Measurements from ENCODE around the gene EFCAB5.

Gene EFCAB5

DNA sequence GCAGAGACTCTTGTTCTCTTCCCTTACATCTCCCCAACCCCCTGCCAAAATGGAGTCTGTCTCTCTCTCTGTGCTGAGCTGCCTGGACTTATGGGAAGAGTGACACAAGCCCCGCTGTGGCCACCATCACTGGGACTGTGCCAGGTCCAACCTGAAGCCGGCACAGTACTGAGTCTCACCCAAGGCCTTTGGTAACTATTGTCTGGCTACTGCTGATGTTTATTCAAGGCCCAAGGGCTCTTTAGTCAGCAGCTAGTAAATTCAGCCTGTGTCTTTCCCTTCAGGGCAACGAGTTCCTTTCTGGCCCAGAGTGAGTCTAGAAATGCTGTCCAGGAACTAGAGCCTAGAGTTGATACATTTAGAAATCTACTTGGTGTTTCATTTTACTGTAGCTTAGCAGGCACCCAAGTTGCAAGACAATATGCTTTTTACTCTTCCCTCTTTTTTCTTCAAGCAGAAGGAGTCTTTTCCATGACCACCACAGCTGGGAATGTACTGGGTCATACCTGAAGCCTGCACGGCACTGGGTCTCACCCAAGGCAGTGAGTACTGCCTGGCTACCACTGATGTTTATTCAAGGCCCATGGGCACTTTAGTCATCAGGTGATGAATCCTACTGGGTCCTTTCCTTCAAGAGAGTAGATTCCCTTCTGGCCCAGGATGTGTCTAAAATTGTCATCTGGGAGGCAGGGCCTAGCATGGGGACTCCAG lies 17.7 kb downstream of the EFCAB5 start:
- no peak for DNase-seq

DNA sequence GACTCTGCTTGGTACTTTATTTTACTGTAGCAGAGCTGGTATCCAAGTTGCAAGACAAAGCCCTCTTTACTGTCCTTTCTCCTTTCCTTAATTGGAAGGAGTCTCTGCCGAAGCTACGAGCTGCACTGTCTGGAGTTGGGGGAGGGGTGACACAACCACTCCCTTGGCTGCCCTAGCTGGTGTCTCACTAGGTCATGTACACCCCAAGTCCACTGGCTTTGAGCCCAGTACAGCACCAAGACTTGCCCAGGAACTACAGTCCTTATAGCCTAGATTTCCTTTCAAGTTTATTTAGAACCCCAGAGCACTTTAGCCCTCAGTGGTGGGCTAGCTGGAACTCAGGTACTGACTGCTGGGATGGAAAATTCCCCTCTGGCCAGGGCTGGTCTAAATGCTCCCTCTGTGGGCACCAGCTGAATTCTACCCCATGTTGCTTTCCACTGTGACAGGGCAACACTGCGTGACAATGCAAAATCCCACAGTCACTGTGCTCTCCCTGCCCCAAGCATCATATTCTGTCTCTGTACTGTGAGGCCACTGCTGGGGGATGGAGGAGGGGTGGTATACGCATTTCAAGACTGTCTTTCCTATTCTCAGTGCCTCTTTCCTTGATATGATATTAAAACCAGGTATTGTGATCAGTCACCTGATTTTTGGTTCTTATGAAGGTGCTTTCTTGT lies 18.4 kb downstream of the EFCAB5 start:
- no peak for DNase-seq
- TF ChIP-seq POLR2A (IDR thresholded peaks at IDR 0.05; ENCODE audit: low read length) (no peak), GATA1 (IDR thresholded peaks at IDR 0.05; ENCODE audit: low read depth, low read length) (no peak)

More for the DNA sequence above, 17.7 kb downstream of the EFCAB5 start:
- no peak for TF ChIP-seq GATA1 (IDR thresholded peaks at IDR 0.05; ENCODE audit: low read depth, low read length)
- TF ChIP-seq POLR2A (IDR thresholded peaks at IDR 0.05; ENCODE audit: low read length): no peak

DNA sequence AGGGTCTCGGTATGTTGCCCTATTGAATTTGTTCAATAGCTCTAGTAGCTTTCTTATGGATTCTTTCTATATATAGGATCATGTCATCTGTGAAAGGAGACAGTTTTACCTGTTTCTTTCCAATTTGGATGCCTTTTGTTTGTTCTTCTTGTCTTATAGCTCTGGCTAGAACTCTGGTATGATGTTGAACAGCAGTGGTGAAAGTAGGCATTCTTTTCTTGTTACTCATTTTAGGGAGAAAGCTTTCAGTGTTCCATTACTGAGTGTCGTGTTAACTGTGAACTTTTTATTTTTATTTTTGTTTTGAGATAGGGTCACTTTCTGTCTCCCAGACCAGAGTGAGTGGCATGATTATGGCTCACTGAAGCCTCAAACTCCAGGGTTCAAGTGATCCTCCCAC lies 21.2 kb downstream of the EFCAB5 start:
- no peak for DNase-seq
- TF ChIP-seq GATA1 (IDR thresholded peaks at IDR 0.05; ENCODE audit: low read depth, low read length) (no peak), POLR2A (IDR thresholded peaks at IDR 0.05; ENCODE audit: low read length) (no peak)

DNA sequence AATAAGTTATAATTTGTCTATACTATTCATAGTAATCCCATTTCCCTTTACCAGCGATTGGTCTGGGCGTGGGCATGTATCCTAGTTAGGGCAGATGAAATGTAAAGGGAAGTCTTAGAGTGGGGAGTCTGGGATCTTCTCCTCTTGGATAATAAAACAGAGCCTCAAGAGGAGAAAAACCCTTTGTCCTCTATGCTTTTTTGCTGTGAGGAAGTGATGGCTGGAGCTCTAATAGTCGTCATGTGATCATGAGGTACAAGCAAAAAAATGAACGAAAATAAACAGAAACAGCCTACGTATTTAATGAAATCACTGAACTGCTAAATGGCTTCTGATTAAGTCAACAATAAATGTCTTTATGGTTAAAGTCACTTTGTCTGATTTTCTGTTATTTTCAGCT lies 26.8 kb downstream of the EFCAB5 start:
- TF ChIP-seq GATA1 (IDR thresholded peaks at IDR 0.05; ENCODE audit: low read depth, low read length): no peak
- TF ChIP-seq POLR2A (IDR thresholded peaks at IDR 0.05; ENCODE audit: low read length): no peak
- no peak for DNase-seq

DNA sequence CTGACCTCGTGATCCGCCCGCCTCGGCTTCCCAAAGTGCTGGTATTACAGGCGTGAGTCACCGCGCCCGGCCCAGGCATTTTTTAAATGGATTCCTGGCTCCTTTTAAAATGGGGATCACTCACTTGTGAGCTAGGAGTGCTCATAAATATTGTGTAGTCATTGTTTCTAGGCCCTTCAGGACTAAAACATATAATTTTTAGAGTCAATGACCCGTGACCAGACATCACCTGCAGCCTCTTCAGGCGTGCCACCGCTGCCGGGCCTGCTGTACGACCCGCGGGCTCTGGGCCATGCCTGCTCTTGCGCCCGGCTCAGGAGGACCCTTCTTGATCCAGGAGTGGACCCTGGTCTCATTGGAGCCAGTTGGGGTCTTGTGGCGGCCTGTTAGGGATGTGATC lies 30.8 kb downstream of the EFCAB5 start:
- TF ChIP-seq POLR2A (IDR thresholded peaks at IDR 0.05; ENCODE audit: low read length) (no peak), GATA1 (IDR thresholded peaks at IDR 0.05; ENCODE audit: low read depth, low read length) (no peak)
- DNase-seq: no peak

DNA sequence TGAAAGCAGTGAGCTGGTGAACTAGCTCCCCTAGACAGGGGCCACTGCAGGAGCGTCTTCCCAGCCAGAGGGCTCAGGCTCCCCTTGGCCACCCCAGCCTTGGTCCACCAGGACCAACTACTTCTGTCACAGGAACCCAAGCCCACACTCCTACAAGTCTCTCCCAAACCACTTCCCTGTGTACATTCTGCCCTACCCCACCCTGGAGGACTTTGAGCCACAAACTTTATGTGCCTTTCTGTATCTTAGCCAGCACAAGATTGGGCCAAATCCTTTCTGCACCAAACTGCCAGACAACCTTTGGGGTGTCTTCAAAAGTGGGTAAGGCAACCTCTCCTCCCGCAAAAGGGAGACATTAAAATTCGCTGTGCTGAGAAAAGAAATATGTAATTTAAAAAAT lies 31.6 kb downstream of the EFCAB5 start:
- DNase-seq: no peak
- TF ChIP-seq GATA1 (IDR thresholded peaks at IDR 0.05; ENCODE audit: low read depth, low read length): no peak
- TF ChIP-seq POLR2A (IDR thresholded peaks at IDR 0.05; ENCODE audit: low read length): no peak

DNA sequence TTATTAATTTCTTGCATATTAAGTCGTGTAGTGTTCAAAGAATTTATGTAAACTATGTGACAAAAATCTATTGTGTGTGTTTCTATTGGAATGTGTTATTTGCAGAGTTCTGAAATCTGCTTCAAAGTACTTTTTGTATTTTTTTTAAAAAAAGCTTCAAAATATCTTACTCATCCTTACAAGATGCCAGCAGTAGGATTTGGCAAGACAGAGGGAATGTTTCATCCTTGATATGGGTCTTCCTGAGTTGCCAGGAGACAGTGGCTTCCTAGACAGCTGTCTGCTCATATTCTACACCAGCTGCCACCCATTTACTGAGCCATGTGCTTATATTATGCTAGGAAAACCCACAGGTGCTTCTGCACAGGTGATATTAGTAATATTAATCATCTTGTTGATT lies 36.4 kb downstream of the EFCAB5 start:
- TF ChIP-seq POLR2A (IDR thresholded peaks at IDR 0.05; ENCODE audit: low read length) (no peak), GATA1 (IDR thresholded peaks at IDR 0.05; ENCODE audit: low read depth, low read length) (no peak)
- no peak for DNase-seq

DNA sequence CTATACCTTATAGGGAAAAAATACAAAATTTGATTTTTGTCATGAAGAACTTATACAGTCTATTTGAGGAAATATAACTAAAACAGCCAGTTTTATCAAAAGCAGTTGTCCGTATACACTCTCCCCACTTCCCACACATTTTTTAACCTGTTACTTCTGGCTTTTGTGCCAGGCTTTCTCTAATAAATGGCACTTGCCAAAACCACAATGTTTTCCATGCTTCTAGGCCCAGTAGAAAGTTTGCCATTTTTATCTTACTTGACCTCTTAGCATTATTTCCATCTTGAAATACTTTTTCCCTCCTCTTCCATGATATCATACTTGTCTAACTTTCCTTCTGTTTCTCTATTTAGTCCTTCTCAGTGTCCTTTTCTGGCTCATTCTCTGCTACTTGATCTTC lies 38.8 kb downstream of the EFCAB5 start:
- DNase-seq: no peak
- TF ChIP-seq GATA1 (IDR thresholded peaks at IDR 0.05; ENCODE audit: low read depth, low read length) (no peak), POLR2A (IDR thresholded peaks at IDR 0.05; ENCODE audit: low read length) (no peak)

DNA sequence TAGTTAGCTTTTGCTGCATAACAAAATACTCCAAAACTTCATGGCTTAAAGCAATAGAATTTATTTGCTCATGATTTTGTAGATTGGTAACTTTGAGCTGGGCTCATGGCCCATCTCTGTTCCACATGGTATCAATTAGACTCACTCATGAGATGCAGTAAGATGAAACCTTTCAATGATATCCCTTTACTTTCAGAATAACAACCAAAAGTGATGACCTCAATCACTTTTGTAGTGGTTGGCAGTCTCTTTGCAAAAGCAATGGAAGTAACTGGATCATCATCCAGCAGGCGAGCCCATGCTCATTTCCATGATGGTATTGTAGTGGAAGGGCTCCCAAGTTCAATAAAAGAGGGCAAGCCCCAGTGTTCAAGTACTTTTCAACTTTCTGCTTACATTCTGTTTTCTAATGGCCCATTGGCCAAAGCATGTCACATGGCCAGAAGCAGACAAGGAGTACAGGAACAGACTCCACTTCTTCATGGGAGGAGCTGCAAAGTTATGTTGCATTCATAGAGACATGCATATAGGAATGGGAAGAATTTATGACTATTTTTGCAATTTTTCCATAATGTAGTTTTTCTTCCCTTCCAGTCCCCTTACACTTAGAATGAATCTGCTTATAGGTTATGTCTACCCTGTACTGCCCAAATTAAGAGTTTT lies 41.7 kb downstream of the EFCAB5 start:
- TF ChIP-seq GATA1 (IDR thresholded peaks at IDR 0.05; ENCODE audit: low read depth, low read length) (no peak), POLR2A (IDR thresholded peaks at IDR 0.05; ENCODE audit: low read length) (no peak)
- no peak for DNase-seq

DNA sequence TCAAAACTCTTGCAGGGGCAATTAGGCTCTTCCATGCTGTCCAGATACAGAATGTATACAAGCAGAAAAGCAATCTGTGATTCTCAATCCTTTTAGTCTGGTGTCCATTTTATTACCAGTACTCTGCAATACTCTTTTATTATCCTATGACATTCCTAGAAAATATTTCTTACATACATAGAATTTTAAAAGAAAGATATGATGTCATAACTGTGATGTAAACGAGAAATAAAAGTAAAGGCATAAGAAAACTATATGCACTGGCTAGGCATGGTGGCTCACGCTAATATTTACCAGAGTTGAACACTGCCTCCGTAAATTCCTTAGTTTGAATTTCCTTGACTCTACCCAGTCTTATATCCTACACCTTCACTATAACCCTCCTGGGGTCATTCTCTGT lies 55.0 kb downstream of the EFCAB5 start:
- DNase-seq: no peak
- no peak for TF ChIP-seq GATA1 (IDR thresholded peaks at IDR 0.05; ENCODE audit: low read depth, low read length)
- no peak for TF ChIP-seq POLR2A (IDR thresholded peaks at IDR 0.05; ENCODE audit: low read length)

DNA sequence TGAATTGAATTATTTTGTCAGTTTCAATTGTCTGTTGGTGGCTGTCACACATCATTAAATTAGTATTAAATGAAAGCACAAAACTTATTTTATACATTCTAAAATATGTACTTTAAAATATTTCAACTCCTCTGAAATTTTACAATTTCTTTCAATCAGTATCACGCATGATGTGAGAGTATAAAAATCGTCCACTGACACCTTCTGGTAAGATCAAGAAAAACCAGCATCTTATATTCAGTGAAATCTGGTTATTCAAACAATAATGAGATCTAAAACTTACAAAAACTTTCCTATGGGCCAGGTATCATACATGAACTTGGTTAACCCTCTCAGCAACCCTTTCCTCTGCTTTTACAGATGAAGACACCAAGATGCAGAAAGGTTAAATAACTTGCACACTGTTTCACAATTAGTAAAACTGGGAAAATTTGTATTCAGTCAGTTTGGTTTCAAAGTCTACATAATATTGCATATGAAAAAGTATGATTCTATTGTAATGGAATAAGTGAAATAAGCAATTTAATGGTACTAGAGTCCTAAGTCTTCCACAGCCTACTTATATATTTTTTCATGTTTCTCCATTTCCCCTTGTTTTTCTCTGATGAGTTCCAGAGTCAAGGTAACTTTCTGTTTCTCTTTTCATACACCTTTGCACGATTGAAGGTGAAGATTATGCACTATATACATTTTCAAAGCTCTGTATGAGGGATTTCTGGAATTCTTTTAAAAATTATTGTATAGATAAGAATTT lies 58.7 kb downstream of the EFCAB5 start:
- TF ChIP-seq POLR2A (IDR thresholded peaks at IDR 0.05; ENCODE audit: low read length) (no peak), GATA1 (IDR thresholded peaks at IDR 0.05; ENCODE audit: low read depth, low read length) (no peak)
- DNase-seq: no peak

DNA sequence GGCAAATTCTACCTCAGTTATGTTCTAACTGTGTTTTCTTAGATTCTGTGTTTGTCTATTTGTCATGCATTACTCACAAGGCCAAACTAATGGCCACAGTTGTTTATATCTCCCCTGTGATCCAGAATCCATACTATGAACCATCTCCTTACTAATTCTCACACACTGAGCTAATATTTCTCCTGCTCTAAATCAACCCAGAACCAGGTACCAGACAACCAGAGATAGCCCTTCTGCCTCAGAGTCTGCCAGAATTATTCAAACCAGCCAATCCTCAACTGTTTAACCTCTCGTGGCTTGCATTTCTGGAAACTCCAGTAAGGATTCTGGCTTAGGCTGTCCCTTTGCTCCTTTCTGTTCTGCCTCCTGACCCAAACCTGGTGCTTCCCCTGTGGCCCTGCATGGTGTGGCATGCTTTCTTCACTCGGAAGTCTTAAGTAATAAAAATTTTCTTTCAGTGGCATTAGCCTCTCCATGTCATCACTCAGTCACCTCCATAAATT lies 59.4 kb downstream of the EFCAB5 start:
- no peak for DNase-seq
- TF ChIP-seq POLR2A (IDR thresholded peaks at IDR 0.05; ENCODE audit: low read length) (no peak), GATA1 (IDR thresholded peaks at IDR 0.05; ENCODE audit: low read depth, low read length) (no peak)

DNA sequence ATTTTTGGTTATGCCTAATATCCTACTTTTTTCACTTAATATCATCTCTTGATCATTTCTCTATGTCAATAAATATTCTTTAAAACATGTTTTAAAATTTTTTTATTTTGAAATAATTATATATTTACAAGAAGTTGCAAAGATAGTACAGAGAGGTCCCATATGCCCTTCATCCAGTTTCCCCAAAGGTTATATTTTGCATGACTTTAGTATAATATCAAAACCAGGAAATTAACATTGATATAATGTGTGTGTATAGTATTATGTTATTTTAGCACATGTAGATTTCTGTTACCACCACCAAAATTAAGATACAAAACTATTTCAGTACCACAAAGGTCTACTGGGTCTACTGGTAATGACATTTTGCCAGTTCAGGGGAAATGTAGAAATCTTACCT lies 60.7 kb downstream of the EFCAB5 start:
- no peak for DNase-seq
- TF ChIP-seq POLR2A (IDR thresholded peaks at IDR 0.05; ENCODE audit: low read length) (no peak), GATA1 (IDR thresholded peaks at IDR 0.05; ENCODE audit: low read depth, low read length) (no peak)

All from erythroblast (primary cell).